Keratinocyte (primary cell): ENCODE data around the gene CSNK2A1. TPM values are rescaled to one million over a fixed set of nuclear protein-coding genes. Genes with fewer than 3 reads are reported as not detected.

Experiments used
- DNase-seq: peaks from one replicate; pipeline ENCODE4 v3.0.0-alpha.2; 2011; ENCODE audit warnings: low read depth, missing footprints, low spot score
- FAIRE-seq: peaks from 2 replicates; lab custom pipeline; 2011; peaks lifted over from hg19 to GRCh38; lab: Jason Lieb, UNC
- H2AFZ ChIP-seq: 2 replicates; pipeline ENCODE4 v1.6.0; 2012; ENCODE audit warnings: low read length, control low read depth, inconsistent platforms; ENCODE audit not compliant: control insufficient read depth
- H3K27ac ChIP-seq: 2 replicates; pipeline ENCODE4 v1.5.1; 2011; ENCODE audit warnings: low read length; ENCODE audit not compliant: control insufficient read depth, insufficient read depth
- H3K27me3 ChIP-seq: 3 replicates; pipeline ENCODE4 v1.6.0; 2011; ENCODE audit warnings: low read length; ENCODE audit not compliant: control insufficient read depth, insufficient read depth; ENCODE audit errors: extremely low read depth
- H3K36me3 ChIP-seq, 2 experiments: 2 replicates in 1 of 2; 3 replicates in 1 of 2; pipeline ENCODE4 v1.5.1; 2011; ENCODE audit warnings: low read length in 2 of 2, mild to moderate bottlenecking in 1 of 2; ENCODE audit not compliant: control insufficient read depth in 2 of 2, insufficient read depth in 2 of 2; ENCODE audit errors: extremely low read depth in 1 of 2
- H3K4me1 ChIP-seq: 3 replicates; pipeline ENCODE4 v1.5.1; 2011; ENCODE audit warnings: low read length; ENCODE audit not compliant: control insufficient read depth, insufficient read depth; ENCODE audit errors: extremely low read depth
- H3K4me2 ChIP-seq: 3 replicates; pipeline ENCODE4 v1.6.0; 2011; ENCODE audit warnings: low read depth, low read length; ENCODE audit not compliant: control insufficient read depth, insufficient read depth; ENCODE audit errors: extremely low read depth
- H3K4me3 ChIP-seq, 3 experiments: fragments of 200-600 bp in 1 of 3; sonication (generic) in 1 of 3; 2 replicates in 2 of 3; 3 replicates in 1 of 3; pipeline ENCODE4 v1.5.1; 2011 to 2016; ENCODE audit warnings: low read length in 3 of 3, mild to moderate bottlenecking in 3 of 3, control low read depth in 2 of 3, inconsistent platforms in 1 of 3, low read depth in 1 of 3, mixed read lengths in 1 of 3, mixed run types in 1 of 3, moderate library complexity in 1 of 3; ENCODE audit not compliant: control insufficient read depth in 2 of 3, insufficient read depth in 2 of 3; ENCODE audit errors: extremely low read depth in 1 of 3
- H3K79me2 ChIP-seq: 2 replicates; pipeline ENCODE4 v1.6.0; 2012; ENCODE audit warnings: low read length; ENCODE audit not compliant: control insufficient read depth, insufficient read depth
- H3K9ac ChIP-seq: 3 replicates; pipeline ENCODE4 v1.6.0; 2011; ENCODE audit warnings: low read length; ENCODE audit not compliant: control insufficient read depth, insufficient read depth; ENCODE audit errors: extremely low read depth
- H3K9me1 ChIP-seq: 3 replicates; pipeline ENCODE4 v1.6.0; 2011; ENCODE audit warnings: low read length; ENCODE audit not compliant: control insufficient read depth, insufficient read depth; ENCODE audit errors: extremely low read depth
- H3K9me3 ChIP-seq: 2 replicates; pipeline ENCODE4 v1.5.1; 2012; ENCODE audit warnings: low read depth, low read length; ENCODE audit not compliant: control insufficient read depth
- H4K20me1 ChIP-seq: 3 replicates; pipeline ENCODE4 v1.6.0; 2011; ENCODE audit warnings: low read length; ENCODE audit not compliant: control insufficient read depth, insufficient read depth; ENCODE audit errors: extremely low read depth
- EZH2 ChIP-seq: IDR thresholded peaks from one replicate; pipeline ENCODE4 v1.6.1; 2012; ENCODE audit warnings: inconsistent platforms, mild to moderate bottlenecking, low read length, moderate library complexity
- dilution Hi-C: fragments of 300-500 bp; cut with MboI; formaldehyde crosslinking; loops from one replicate; pipeline ENCODE4 v1.7.0; 2020; ENCODE audit warnings: low sequenced_read_pairs; ENCODE audit not compliant: extremely low pct_ligation_motif_present
- polyA plus RNA-seq, 5 experiments: library from polyadenylated mRNA; depleted of rRNA in 3 of 5; stranded (reverse) in 3 of 5; stranded (forward) in 1 of 5; unstranded in 1 of 5; fragments of >200 nt; gene quantifications; 1 replicate in 1 of 5; 2 replicates in 3 of 5; 3 replicates in 1 of 5; pipeline versions ENCODE4 v1.2.1 to v1.2.3, GENCODE V29; 2011 to 2012; ENCODE audit warnings: missing spikeins in 2 of 5, low read depth in 1 of 5, low replicate concordance in 1 of 5
- TF ChIP-seq, protein P1 (sequence below), 3 experiments: IDR thresholded peaks in 1 of 3; conservative IDR thresholded peaks in 1 of 3; optimal IDR thresholded peaks in 1 of 3; 2 replicates in 2 of 3; 3 replicates in 1 of 3; pipeline versions ENCODE3 to v1.5.1; 2011; ENCODE audit warnings: low read length in 3 of 3, mild to moderate bottlenecking in 3 of 3, moderate library complexity in 2 of 3, control low read depth in 1 of 3, inconsistent platforms in 1 of 3; ENCODE audit not compliant: insufficient read depth in 2 of 3; ENCODE audit errors: extremely low read depth in 1 of 3

Gene CSNK2A1
- polyA plus RNA-seq, 1 donor (not counting 4 experiments of a cell fraction or from before 2014, with no cell fraction given), result 122 TPM

DNA sequence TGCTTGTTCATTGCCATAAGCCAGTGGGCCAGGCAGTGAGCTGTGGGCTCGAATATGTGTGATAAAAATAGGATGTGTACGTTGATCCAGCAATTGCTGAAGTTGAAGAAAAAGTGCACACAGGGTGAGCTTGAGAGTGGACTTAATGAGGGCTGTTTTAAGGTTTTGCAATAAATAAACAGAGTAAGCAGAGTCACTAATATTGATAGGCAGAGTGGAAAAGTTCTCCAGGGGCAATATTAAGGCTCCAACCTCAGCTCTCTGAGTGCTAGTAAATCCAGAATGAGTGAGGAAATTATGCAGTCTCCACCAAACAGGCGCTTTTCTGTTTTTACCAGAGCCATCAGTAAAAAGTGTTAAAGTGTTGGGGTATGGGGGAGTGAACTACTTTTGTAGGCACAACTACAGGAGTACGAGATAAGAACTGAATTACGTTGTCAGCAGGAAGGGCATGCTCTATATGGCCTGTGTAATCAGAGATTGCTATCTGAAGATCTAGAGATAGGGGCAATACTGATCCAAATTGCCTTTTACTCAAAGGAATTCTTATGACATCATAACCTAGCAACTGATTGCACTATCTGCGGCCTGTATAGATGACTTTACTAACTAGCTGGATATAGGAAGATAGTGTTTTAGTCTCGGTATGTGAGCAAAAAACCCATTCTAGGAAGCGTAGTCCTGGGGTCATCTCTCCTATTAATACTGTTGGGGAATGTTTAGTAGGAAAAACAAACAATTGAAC is 73.7 kb downstream of the CSNK2A1 start:
- Histone ChIP-seq H3K9ac (no peak overlapping the region), H2AFZ (no peak overlapping the region), H3K79me2 (no peaks in the 10 kb centered on the region), H3K36me3 (peaks cover 3 to 7% of the 10 kb centered on the region in 2 experiments), H3K4me3 (no peak overlapping the region), H3K4me2 (no peak overlapping the region), H3K4me1 (no peaks in the 10 kb centered on the region), H3K9me3 (no peaks in the 10 kb centered on the region), H3K27ac (no peak overlapping the region), H3K9me1 (no peaks in the 10 kb centered on the region), H4K20me1 (no peaks in the 10 kb centered on the region), H3K27me3 (peaks cover 3% of the 10 kb centered on the region)
- DNase-seq (no peak), FAIRE-seq (no peak)
- TF ChIP-seq, protein P1, sequence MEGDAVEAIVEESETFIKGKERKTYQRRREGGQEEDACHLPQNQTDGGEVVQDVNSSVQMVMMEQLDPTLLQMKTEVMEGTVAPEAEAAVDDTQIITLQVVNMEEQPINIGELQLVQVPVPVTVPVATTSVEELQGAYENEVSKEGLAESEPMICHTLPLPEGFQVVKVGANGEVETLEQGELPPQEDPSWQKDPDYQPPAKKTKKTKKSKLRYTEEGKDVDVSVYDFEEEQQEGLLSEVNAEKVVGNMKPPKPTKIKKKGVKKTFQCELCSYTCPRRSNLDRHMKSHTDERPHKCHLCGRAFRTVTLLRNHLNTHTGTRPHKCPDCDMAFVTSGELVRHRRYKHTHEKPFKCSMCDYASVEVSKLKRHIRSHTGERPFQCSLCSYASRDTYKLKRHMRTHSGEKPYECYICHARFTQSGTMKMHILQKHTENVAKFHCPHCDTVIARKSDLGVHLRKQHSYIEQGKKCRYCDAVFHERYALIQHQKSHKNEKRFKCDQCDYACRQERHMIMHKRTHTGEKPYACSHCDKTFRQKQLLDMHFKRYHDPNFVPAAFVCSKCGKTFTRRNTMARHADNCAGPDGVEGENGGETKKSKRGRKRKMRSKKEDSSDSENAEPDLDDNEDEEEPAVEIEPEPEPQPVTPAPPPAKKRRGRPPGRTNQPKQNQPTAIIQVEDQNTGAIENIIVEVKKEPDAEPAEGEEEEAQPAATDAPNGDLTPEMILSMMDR (optimal IDR thresholded peaks at IDR 0.05 in 1 of 3, IDR thresholded peaks at IDR 0.05 in 1 of 3, conservative IDR thresholded peaks at IDR 0.05 in 1 of 3; ENCODE audit: extremely low read depth in 1 of 3, insufficient read depth in 2 of 3, low read length in 3 of 3), result no peak
- no peak for TF ChIP-seq EZH2
- dilution Hi-C loops, result no loop called here

DNA sequence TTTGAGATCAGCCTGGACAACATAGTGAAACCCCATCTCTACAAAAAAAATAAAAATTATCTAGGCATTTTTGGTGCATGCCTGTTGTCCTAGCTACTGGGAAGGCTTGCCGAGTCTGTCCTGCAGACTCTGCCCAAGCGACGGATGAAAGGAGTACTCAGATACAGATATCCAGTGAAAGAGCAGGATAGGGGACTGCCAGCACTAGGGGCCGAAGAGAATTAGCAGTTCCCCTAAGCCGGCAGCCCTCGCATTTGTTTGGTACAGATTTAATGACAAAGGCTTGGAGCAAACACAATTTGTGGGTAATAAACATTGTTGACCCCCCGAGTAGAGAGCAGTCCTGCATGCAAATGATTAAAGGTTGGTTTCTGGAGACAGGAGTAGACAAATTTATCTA is 75.8 kb downstream of the CSNK2A1 start:
- H3K9me3 ChIP-seq, result no peaks in the 10 kb centered on the region
- no peaks in the 10 kb centered on the region for H3K36me3 ChIP-seq
- no peak overlapping the region for H3K4me2 ChIP-seq
- peaks cover 3% of the 10 kb centered on the region for H3K27me3 ChIP-seq
- TF ChIP-seq EZH2, result no peak
- TF ChIP-seq, protein P1 (optimal IDR thresholded peaks at IDR 0.05 in 1 of 3, IDR thresholded peaks at IDR 0.05 in 1 of 3, conservative IDR thresholded peaks at IDR 0.05 in 1 of 3; ENCODE audit: extremely low read depth in 1 of 3, insufficient read depth in 2 of 3, low read length in 3 of 3), result no peak
- no peaks in the 10 kb centered on the region for H3K79me2 ChIP-seq
- H2AFZ ChIP-seq, result no peak overlapping the region
- no peak for FAIRE-seq
- peaks cover 5% of the 10 kb centered on the region for H3K4me1 ChIP-seq
- H3K9ac ChIP-seq, result no peak overlapping the region
- no peak overlapping the region for H3K27ac ChIP-seq
- H3K4me3 ChIP-seq, result no peak overlapping the region
- DNase-seq, result no peak
- H4K20me1 ChIP-seq, result no peaks in the 10 kb centered on the region
- no peaks in the 10 kb centered on the region for H3K9me1 ChIP-seq
- dilution Hi-C loops, result no loop called here
